Mammary epithelial cell (primary cell): ENCODE measurements around the gene ZNF143.

Source experiments
- CTCF ChIP-seq, 2 donors: IDR thresholded peaks in 1 of 2; conservative IDR thresholded peaks in 1 of 2; 2 replicates each; pipeline ENCODE4 v1.5.1; 2011 to 2012; ENCODE audit warnings: inconsistent platforms in 2 of 2, low read length in 2 of 2, mild to moderate bottlenecking in 2 of 2, control low read depth in 1 of 2, low read depth in 1 of 2; ENCODE audit not compliant: insufficient read depth in 1 of 2; ENCODE audit errors: extremely low read depth in 1 of 2
- EZH2 ChIP-seq: IDR thresholded peaks from 2 replicates; pipeline ENCODE4 v1.6.1; 2012; ENCODE audit warnings: low read length, inconsistent platforms, borderline replicate concordance

- TF ChIP-seq CTCF (conservative IDR thresholded peaks at IDR 0.05 in 1 of 2, IDR thresholded peaks at IDR 0.05 in 1 of 2; ENCODE audit: extremely low read depth in 1 of 2, insufficient read depth in 1 of 2, low read depth in 1 of 2, low read length in 2 of 2) (no peak), EZH2 (no peak)
These were observed 72.2 kb downstream of the ZNF143 start for GRCh38 chr11:9533058-9533457.
